H1 (cell line): Measurements from ENCODE around the gene CUX1. TPM values are rescaled to one million over a fixed set of nuclear protein-coding genes. Genes with fewer than 3 reads are reported as not detected.

Experiments used
- ASH2L ChIP-seq: fragments of 200-600, 300-600 bp; sonication (generic); IDR thresholded peaks from one replicate; pipeline ENCODE4 v1.7.1; 2017; ENCODE audit warnings: low read length
- BRCA1 ChIP-seq: IDR thresholded peaks from 2 replicates; pipeline ENCODE4 v1.6.1; 2012; ENCODE audit warnings: low read depth, low read length, improper control_type of control experiment
- CHD2 ChIP-seq: IDR thresholded peaks from 2 replicates; pipeline ENCODE4 v1.6.1; 2012; ENCODE audit warnings: low read length, improper control_type of control experiment
- CTBP2 ChIP-seq: IDR thresholded peaks from 2 replicates; pipeline ENCODE4 v1.7.0; 2011; ENCODE audit warnings: borderline replicate concordance, mild to moderate bottlenecking, moderate library complexity, mixed read lengths, low read length; ENCODE audit not compliant: insufficient read depth, insufficient read length
- CTCF ChIP-seq, 3 experiments: IDR thresholded peaks; 1 replicate in 2 of 3; 2 replicates in 1 of 3; pipeline versions ENCODE4 v1.5.1 to v1.6.1; 2011; ENCODE audit warnings: low read length in 3 of 3, mild to moderate bottlenecking in 3 of 3, inconsistent platforms in 2 of 3, low read depth in 1 of 3, moderate library complexity in 1 of 3; ENCODE audit not compliant: insufficient read depth in 1 of 3; ENCODE audit errors: control extremely low read depth in 1 of 3
- KDM5A ChIP-seq: fragments of 200-600 bp; IDR thresholded peaks from 2 replicates; pipeline ENCODE4 v1.7.1; 2012; ENCODE audit warnings: mild to moderate bottlenecking, low read length, inconsistent platforms, mixed read lengths
- SIRT6 ChIP-seq: IDR thresholded peaks from one replicate; pipeline ENCODE4 v1.7.1; 2012; ENCODE audit warnings: low read length, inconsistent platforms
- SP4 ChIP-seq: IDR thresholded peaks from 2 replicates; pipeline ENCODE4 v1.6.1; 2012; ENCODE audit warnings: low read length, inconsistent platforms
- TAF1 ChIP-seq: IDR thresholded peaks from 2 replicates; pipeline ENCODE4 v1.6.1; 2011; ENCODE audit warnings: mild to moderate bottlenecking, low read depth, low read length
- polyA plus RNA-seq, 7 experiments: library from polyadenylated mRNA; depleted of rRNA in 3 of 7; stranded (reverse) in 5 of 7; unstranded in 2 of 7; fragments of >200 nt in 5 of 7; fragments of 200-250 nt in 2 of 7; gene quantifications; 1 replicate in 5 of 7; 2 replicates in 1 of 7; 4 replicates in 1 of 7; pipeline versions ENCODE4 v1.2.1 to v1.2.3, GENCODE V29; 2011 to 2013; ENCODE audit warnings: missing spikeins in 2 of 7, mixed read lengths in 2 of 7
- total RNA-seq: library from RNA; stranded (reverse); fragmentation: NEBNext Ultra II Directional; extraction: Animal tissue kit (Norgen Biotek cat#: 25700); gene quantifications from 2 replicates; pipeline ENCODE4 v1.2.1, GENCODE V29; 2021

CUX1 gene
- total and polyA plus RNA-seq, 2 of the 8 experiments (the other 6 are each of a cell fraction or from before 2014, with no cell fraction given): 21.6 to 65.9 TPM

GRCh38 chr7:102305414-102306268 lies 488.2 kb downstream of the CUX1 start (continued):
- TF ChIP-seq CHD2: no peak
- no peak for TF ChIP-seq CTBP2
- TF ChIP-seq BRCA1: no peak
- no peak for TF ChIP-seq SIRT6
- no peak for TF ChIP-seq CTCF (IDR thresholded peaks at IDR 0.05; ENCODE audit: control extremely low read depth in 1 of 3, insufficient read depth in 1 of 3, low read depth in 1 of 3, low read length in 3 of 3)
- TF ChIP-seq SP4: no peak
- no peak for TF ChIP-seq ASH2L
- TF ChIP-seq TAF1: no peak
- no peak for TF ChIP-seq KDM5A
